ENCODE results near the gene MRFAP1.
"Not testable (repeated sequence)": the region's sequence is repeated elsewhere in the genome, so short reads cannot be mapped to it uniquely, and the experiment has no call there.

MRFAP1 gene

GRCh38 chr4:6612961-6613675 lies 27.4 kb upstream of the MRFAP1 start:
- no peak for DNase-seq

- DNase-seq, result no peak
Observed at GRCh38 chr4:6613676-6614651, 26.5 kb upstream of the MRFAP1 start.

GRCh38 chr4:6614701-6615230 lies 25.7 kb upstream of the MRFAP1 start:
- DNase-seq, result no peak

GRCh38 chr4:6616087-6616995 lies 24.1 kb upstream of the MRFAP1 start:
- no peak for DNase-seq

GRCh38 chr4:6617246-6617645 lies 23.2 kb upstream of the MRFAP1 start:
- DNase-seq, result no peak

GRCh38 chr4:6618386-6619115 lies 21.9 kb upstream of the MRFAP1 start:
- no peak for DNase-seq

- no peak for DNase-seq
Observed at GRCh38 chr4:6619116-6619465, 21.4 kb upstream of the MRFAP1 start.

- DNase-seq, result no peak
Observed at GRCh38 chr4:6619466-6620255, 20.8 kb upstream of the MRFAP1 start.

GRCh38 chr4:6620296-6620695 lies 20.2 kb upstream of the MRFAP1 start:
- no peak for DNase-seq

- no peak for DNase-seq
Observed at GRCh38 chr4:6620891-6621555, 19.5 kb upstream of the MRFAP1 start.

GRCh38 chr4:6621556-6621927 lies 18.9 kb upstream of the MRFAP1 start:
- no peak for DNase-seq

GRCh38 chr4:6622744-6623143 lies 17.7 kb upstream of the MRFAP1 start:
- no peak for DNase-seq

- no peak for DNase-seq
Observed at GRCh38 chr4:6625256-6625655, 15.2 kb upstream of the MRFAP1 start.

GRCh38 chr4:6626066-6626465 lies 14.4 kb upstream of the MRFAP1 start:
- DNase-seq, result no peak

GRCh38 chr4:6627832-6628231 lies 12.7 kb upstream of the MRFAP1 start:
- DNase-seq, result no peak

GRCh38 chr4:6628484-6628883 lies 12.0 kb upstream of the MRFAP1 start:
- DNase-seq, result not testable (repeated sequence)

GRCh38 chr4:6632125-6632524 lies 8.4 kb upstream of the MRFAP1 start:
- DNase-seq, result no peak

GRCh38 chr4:6633091-6633906 lies 7.2 kb upstream of the MRFAP1 start:
- DNase-seq, result peak in 1 of 5 donors; percentile 66

GRCh38 chr4:6634746-6635145 lies 5.7 kb upstream of the MRFAP1 start:
- DNase-seq, result no peak

Measured in T-helper 1 cell (primary cell).